WTC11 (cell line): ENCODE data around the gene PPP1R14C.

Experiments used
- EMX1 ChIP-seq: fragments of 250-450 bp; sonication (Bioruptor Pico); IDR thresholded peaks from 2 replicates; pipeline ENCODE4 v1.8.0; 2021; ENCODE audit warnings: mild to moderate bottlenecking
- FOXJ3 ChIP-seq: sonication (generic); formaldehyde crosslinking; IDR thresholded peaks from 2 replicates; pipeline ENCODE4 v1.9.0; 2021; ENCODE audit warnings: missing genetic modification reagents, mild to moderate bottlenecking, borderline replicate concordance
- NFATC4 ChIP-seq: fragments of 250-450 bp; sonication (Bioruptor Pico); IDR thresholded peaks from 2 replicates; pipeline ENCODE4 v1.9.0; 2021; ENCODE audit warnings: mild to moderate bottlenecking
- NFE2L1 ChIP-seq: sonication (generic); formaldehyde crosslinking; IDR thresholded peaks from 2 replicates; pipeline ENCODE4 v1.8.1; 2023; ENCODE audit warnings: missing genetic modification reagents
- NR2C2 ChIP-seq: sonication (generic); formaldehyde crosslinking; IDR thresholded peaks from 2 replicates; pipeline ENCODE4 v1.8.0; 2022; ENCODE audit warnings: mild to moderate bottlenecking, missing genetic modification reagents
- SOX15 ChIP-seq: fragments of 250-450 bp; sonication (Bioruptor Pico); IDR thresholded peaks from 2 replicates; pipeline ENCODE4 v1.9.0; 2021; ENCODE audit warnings: mild to moderate bottlenecking
- ZNF121 ChIP-seq: sonication (generic); formaldehyde crosslinking; IDR thresholded peaks from 2 replicates; pipeline ENCODE4 v1.8.0; 2023; ENCODE audit warnings: missing genetic modification reagents
- ZNF138 ChIP-seq: sonication (generic); formaldehyde crosslinking; conservative IDR thresholded peaks from 2 replicates; pipeline ENCODE4 v1.8.1; 2022; ENCODE audit warnings: mild to moderate bottlenecking, moderate library complexity, missing genetic modification reagents
- ZNF232 ChIP-seq: sonication (generic); formaldehyde crosslinking; IDR thresholded peaks from 2 replicates; pipeline ENCODE4 v1.8.0; 2022; ENCODE audit warnings: mild to moderate bottlenecking, missing genetic modification reagents
- TF ChIP-seq, protein P1 (sequence below): fragments of 200-600 bp; IDR thresholded peaks from 2 replicates; pipeline ENCODE4 v1.8.0; 2022; ENCODE audit warnings: antibody characterized with exemption
- TF ChIP-seq, protein P2 (sequence below): sonication (generic); formaldehyde crosslinking; conservative IDR thresholded peaks from 2 replicates; pipeline ENCODE4 v1.8.1; 2022; ENCODE audit warnings: mild to moderate bottlenecking, missing genetic modification reagents
- TF ChIP-seq, protein P3 (sequence below): sonication (generic); formaldehyde crosslinking; IDR thresholded peaks from 2 replicates; pipeline ENCODE4 v1.8.0; 2022; ENCODE audit warnings: mild to moderate bottlenecking, missing genetic modification reagents
- TF ChIP-seq, protein P4 (sequence below): sonication (generic); formaldehyde crosslinking; IDR thresholded peaks from 2 replicates; pipeline ENCODE4 v1.8.0; 2022; ENCODE audit warnings: mild to moderate bottlenecking, missing genetic modification reagents
- TF ChIP-seq, protein P5 (sequence below): sonication (generic); formaldehyde crosslinking; IDR thresholded peaks from 2 replicates; pipeline ENCODE4 v1.8.1; 2023; ENCODE audit warnings: mild to moderate bottlenecking, missing genetic modification reagents, moderate library complexity

DNA sequence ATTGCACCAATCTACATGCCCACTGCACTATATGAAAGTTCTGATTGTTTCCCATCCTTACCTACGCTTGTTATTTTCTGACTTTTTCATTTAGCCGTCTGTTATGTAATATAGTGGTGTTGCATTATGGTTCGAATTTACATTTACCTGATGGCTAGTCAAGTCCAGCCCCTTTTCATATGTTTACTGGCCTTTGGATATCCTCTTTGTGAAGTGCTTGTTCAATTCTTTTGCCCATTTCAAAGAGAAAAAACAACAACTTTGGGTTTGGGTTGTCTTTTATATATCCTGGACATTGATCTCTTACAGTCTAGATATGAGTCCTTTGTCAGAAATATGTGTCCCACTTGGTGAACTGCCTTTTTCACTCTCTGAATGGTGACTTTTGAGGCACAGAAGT, 21.1 kb downstream of the PPP1R14C start:
- TF ChIP-seq, protein P1, sequence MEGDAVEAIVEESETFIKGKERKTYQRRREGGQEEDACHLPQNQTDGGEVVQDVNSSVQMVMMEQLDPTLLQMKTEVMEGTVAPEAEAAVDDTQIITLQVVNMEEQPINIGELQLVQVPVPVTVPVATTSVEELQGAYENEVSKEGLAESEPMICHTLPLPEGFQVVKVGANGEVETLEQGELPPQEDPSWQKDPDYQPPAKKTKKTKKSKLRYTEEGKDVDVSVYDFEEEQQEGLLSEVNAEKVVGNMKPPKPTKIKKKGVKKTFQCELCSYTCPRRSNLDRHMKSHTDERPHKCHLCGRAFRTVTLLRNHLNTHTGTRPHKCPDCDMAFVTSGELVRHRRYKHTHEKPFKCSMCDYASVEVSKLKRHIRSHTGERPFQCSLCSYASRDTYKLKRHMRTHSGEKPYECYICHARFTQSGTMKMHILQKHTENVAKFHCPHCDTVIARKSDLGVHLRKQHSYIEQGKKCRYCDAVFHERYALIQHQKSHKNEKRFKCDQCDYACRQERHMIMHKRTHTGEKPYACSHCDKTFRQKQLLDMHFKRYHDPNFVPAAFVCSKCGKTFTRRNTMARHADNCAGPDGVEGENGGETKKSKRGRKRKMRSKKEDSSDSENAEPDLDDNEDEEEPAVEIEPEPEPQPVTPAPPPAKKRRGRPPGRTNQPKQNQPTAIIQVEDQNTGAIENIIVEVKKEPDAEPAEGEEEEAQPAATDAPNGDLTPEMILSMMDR, result no peak
- TF ChIP-seq ZNF138 (no peak), FOXJ3 (CRISPR knock-in tag) (no peak), ZNF121 (CRISPR knock-in tag) (no peak), NFATC4 (CRISPR knock-in tag) (no peak), NR2C2 (no peak), EMX1 (CRISPR knock-in tag) (no peak), SOX15 (CRISPR knock-in tag) (no peak), NFE2L1 (no peak), ZNF232 (no peak)
- TF ChIP-seq, protein P2, sequence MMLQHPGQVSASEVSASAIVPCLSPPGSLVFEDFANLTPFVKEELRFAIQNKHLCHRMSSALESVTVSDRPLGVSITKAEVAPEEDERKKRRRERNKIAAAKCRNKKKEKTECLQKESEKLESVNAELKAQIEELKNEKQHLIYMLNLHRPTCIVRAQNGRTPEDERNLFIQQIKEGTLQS, result no peak
- TF ChIP-seq, protein P3, sequence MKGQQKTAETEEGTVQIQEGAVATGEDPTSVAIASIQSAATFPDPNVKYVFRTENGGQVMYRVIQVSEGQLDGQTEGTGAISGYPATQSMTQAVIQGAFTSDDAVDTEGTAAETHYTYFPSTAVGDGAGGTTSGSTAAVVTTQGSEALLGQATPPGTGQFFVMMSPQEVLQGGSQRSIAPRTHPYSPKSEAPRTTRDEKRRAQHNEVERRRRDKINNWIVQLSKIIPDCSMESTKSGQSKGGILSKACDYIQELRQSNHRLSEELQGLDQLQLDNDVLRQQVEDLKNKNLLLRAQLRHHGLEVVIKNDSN (CRISPR knock-in tag), result no peak
- TF ChIP-seq, protein P4, sequence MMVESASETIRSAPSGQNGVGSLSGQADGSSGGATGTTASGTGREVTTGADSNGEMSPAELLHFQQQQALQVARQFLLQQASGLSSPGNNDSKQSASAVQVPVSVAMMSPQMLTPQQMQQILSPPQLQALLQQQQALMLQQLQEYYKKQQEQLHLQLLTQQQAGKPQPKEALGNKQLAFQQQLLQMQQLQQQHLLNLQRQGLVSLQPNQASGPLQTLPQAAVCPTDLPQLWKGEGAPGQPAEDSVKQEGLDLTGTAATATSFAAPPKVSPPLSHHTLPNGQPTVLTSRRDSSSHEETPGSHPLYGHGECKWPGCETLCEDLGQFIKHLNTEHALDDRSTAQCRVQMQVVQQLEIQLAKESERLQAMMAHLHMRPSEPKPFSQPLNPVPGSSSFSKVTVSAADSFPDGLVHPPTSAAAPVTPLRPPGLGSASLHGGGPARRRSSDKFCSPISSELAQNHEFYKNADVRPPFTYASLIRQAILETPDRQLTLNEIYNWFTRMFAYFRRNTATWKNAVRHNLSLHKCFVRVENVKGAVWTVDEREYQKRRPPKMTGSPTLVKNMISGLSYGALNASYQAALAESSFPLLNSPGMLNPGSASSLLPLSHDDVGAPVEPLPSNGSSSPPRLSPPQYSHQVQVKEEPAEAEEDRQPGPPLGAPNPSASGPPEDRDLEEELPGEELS, result no peak
- TF ChIP-seq, protein P5, sequence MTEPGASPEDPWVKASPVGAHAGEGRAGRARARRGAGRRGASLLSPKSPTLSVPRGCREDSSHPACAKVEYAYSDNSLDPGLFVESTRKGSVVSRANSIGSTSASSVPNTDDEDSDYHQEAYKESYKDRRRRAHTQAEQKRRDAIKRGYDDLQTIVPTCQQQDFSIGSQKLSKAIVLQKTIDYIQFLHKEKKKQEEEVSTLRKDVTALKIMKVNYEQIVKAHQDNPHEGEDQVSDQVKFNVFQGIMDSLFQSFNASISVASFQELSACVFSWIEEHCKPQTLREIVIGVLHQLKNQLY (CRISPR knock-in tag), result no peak
